Gastroesophageal sphincter (tissue), 4 donors: Measurements from ENCODE around the gene RERE. TPM values are rescaled to one million over a fixed set of nuclear protein-coding genes. Genes with fewer than 3 reads are reported as not detected.

Source experiments
- ATAC-seq: fragments of 150-250 bp; one replicate; pipeline ENCODE4 v1.9.1; 2016; ENCODE audit warnings: mild to moderate bottlenecking, moderate library complexity
- H3K27ac ChIP-seq, 4 donors: fragments of 200-600 bp; sonication (generic) in 3 of 4; 1 replicate in 3 of 4; 2 replicates in 1 of 4; pipeline ENCODE4 v1.5.1; 2016 to 2019
- H3K27me3 ChIP-seq: fragments of 200-600 bp; sonication (generic); one replicate; pipeline ENCODE4 v1.5.1; 2019
- H3K36me3 ChIP-seq, 2 donors: fragments of 200-600 bp; sonication (generic); one replicate each; pipeline ENCODE4 v1.5.1; 2019; ENCODE audit warnings: control low read depth in 1 of 2
- H3K4me1 ChIP-seq, 3 donors: fragments of 200-600 bp; sonication (generic); 1 replicate in 2 of 3; 2 replicates in 1 of 3; pipeline ENCODE4 v1.5.1; 2016 to 2019; ENCODE audit warnings: control low read depth in 2 of 3
- H3K4me3 ChIP-seq, 2 donors: fragments of 200-600 bp; sonication (generic); one replicate each; pipeline ENCODE4 v1.5.1; 2019; ENCODE audit warnings: mild to moderate bottlenecking in 1 of 2, moderate library complexity in 1 of 2
- H3K9me3 ChIP-seq, 3 donors: fragments of 200-600 bp; sonication (generic); one replicate each; pipeline ENCODE4 v1.5.1; 2017 to 2019; ENCODE audit warnings: control low read depth in 2 of 3
- CTCF ChIP-seq, 4 experiments: fragments of 200-600 bp in 2 of 4; fragments of 450-650 bp in 2 of 4; sonication (generic) in 1 of 4; IDR thresholded peaks; one replicate each; pipeline ENCODE4 v1.5.1; 2017 to 2019; ENCODE audit warnings: antibody characterized with exemption in 4 of 4, mild to moderate bottlenecking in 2 of 4, moderate library complexity in 2 of 4
- EP300 ChIP-seq: sonication (generic); formaldehyde crosslinking; IDR thresholded peaks from one replicate; pipeline ENCODE4 v1.6.1; 2017; ENCODE audit warnings: antibody characterized with exemption, mild to moderate bottlenecking
- POLR2A ChIP-seq, 2 donors: fragments of 450-650 bp; IDR thresholded peaks; one replicate each; pipeline ENCODE4 v1.6.1; 2017; ENCODE audit warnings: antibody characterized with exemption in 2 of 2, mild to moderate bottlenecking in 2 of 2, moderate library complexity in 1 of 2
- POLR2AphosphoS5 ChIP-seq: sonication (generic); formaldehyde crosslinking; IDR thresholded peaks from one replicate; pipeline ENCODE4 v1.6.1; 2017; ENCODE audit warnings: antibody characterized with exemption
- WGBS, 2 donors: methylation state at CpG; one replicate each; pipeline ENCODE4 v1.1.5; 2018; ENCODE audit warnings: low coverage in 1 of 2; 5-methylcytosine and 5-hydroxymethylcytosine counted together
- total RNA-seq, 4 donors: library from RNA; depleted of rRNA; stranded (reverse); fragments of >200 nt; gene quantifications; one replicate each; pipeline ENCODE4 v1.1.0, GENCODE V29; 2016

The RERE gene
- total RNA-seq, 4 donors from 2014 or later, result 112 to 212 (median 139) TPM

GRCh38 chr1:8525558-8526275 lies 291.7 kb downstream of the RERE start:
- peak overlapping the region; percentile 42 to 62 for H3K4me3 ChIP-seq
- WGBS, 2 donors, result 0 to 4% methylated on average over 3 to 7 of the region's 11 CpGs
- H3K36me3 ChIP-seq, result peaks cover 0 to 5% of the 10 kb centered on the region in 2 donors
- peak overlapping the region; percentile 71 to 91 (median 86) for H3K27ac ChIP-seq
- H3K27me3 ChIP-seq, result no peaks in the 10 kb centered on the region
- H3K9me3 ChIP-seq, result no peaks in the 10 kb centered on the region
- peak; percentile 95 for ATAC-seq
- TF ChIP-seq POLR2A (IDR thresholded peaks at IDR 0.05) (peak; percentile 33 to 38), CTCF (IDR thresholded peaks at IDR 0.05) (no peak), POLR2AphosphoS5 (peak; percentile 69)
- peaks cover 5 to 57% (median 17%) of the 10 kb centered on the region in 3 donors for H3K4me1 ChIP-seq

- H3K9me3 ChIP-seq, result no peaks in the 10 kb centered on the region
- H3K4me3 ChIP-seq, result peak overlapping the region; percentile 42 to 62
- H3K4me1 ChIP-seq, result peaks cover 5 to 59% (median 17%) of the 10 kb centered on the region in 3 donors
- no peak for TF ChIP-seq POLR2AphosphoS5
- no peak for TF ChIP-seq EP300
- no peak for TF ChIP-seq CTCF (IDR thresholded peaks at IDR 0.05)
- no peak for TF ChIP-seq POLR2A (IDR thresholded peaks at IDR 0.05)
- 0 to 2% methylated on average over 2 to 6 of the region's 6 CpGs for WGBS, 2 donors
- ATAC-seq, result peak; percentile 2
- H3K36me3 ChIP-seq, result peaks cover 0 to 5% of the 10 kb centered on the region in 2 donors
- no peaks in the 10 kb centered on the region for H3K27me3 ChIP-seq
- H3K27ac ChIP-seq, result peak overlapping the region; percentile 71 to 91 (median 86)
These were observed 292.3 kb downstream of the RERE start for GRCh38 chr1:8525216-8525557.

- no peak for ATAC-seq
- Histone ChIP-seq H3K9me3 (no peaks in the 10 kb centered on the region), H3K27me3 (no peaks in the 10 kb centered on the region), H3K36me3 (peaks cover 0 to 5% of the 10 kb centered on the region in 2 donors), H3K4me3 (peak overlapping the region; percentile 42 to 62), H3K27ac (peak overlapping the region in 3 of 4 donors; percentile 71 to 88 (median 83)), H3K4me1 (peaks cover 5 to 61% (median 17%) of the 10 kb centered on the region in 3 donors)
- WGBS, 2 donors, result 9 to 28% methylated on average over 1 to 2 of the region's 2 CpGs
- TF ChIP-seq POLR2A (IDR thresholded peaks at IDR 0.05) (no peak), EP300 (no peak), POLR2AphosphoS5 (no peak), CTCF (IDR thresholded peaks at IDR 0.05) (no peak)
These were observed 292.7 kb downstream of the RERE start for GRCh38 chr1:8524627-8525157.

GRCh38 chr1:8523666-8524206 lies 293.7 kb downstream of the RERE start:
- H3K27me3 ChIP-seq, result no peaks in the 10 kb centered on the region
- H3K27ac ChIP-seq, result peak overlapping the region in 3 of 4 donors; percentile 43 to 88 (median 71)
- no peak for ATAC-seq
- 56 to 71% methylated on average over 5 of the region's 5 CpGs for WGBS, 2 donors
- peaks cover 5 to 61% (median 17%) of the 10 kb centered on the region in 3 donors for H3K4me1 ChIP-seq
- H3K36me3 ChIP-seq, result peaks cover 0 to 5% of the 10 kb centered on the region in 2 donors
- no peaks in the 10 kb centered on the region for H3K9me3 ChIP-seq
- no peak for TF ChIP-seq POLR2A (IDR thresholded peaks at IDR 0.05)
- TF ChIP-seq EP300, result no peak
- TF ChIP-seq CTCF (IDR thresholded peaks at IDR 0.05), result no peak
- TF ChIP-seq POLR2AphosphoS5, result no peak
- H3K4me3 ChIP-seq, result no peak overlapping the region
